Lower leg skin (tissue), 3 donors: ENCODE measurements around the gene MEGF6.

Experiments used
- CTCF ChIP-seq, 3 donors: fragments of 450-650 bp; IDR thresholded peaks; one replicate each; pipeline ENCODE4 v1.5.1; 2016; ENCODE audit warnings: antibody characterized with exemption in 3 of 3, mild to moderate bottlenecking in 3 of 3, moderate library complexity in 2 of 3
- POLR2A ChIP-seq, 2 donors: fragments of 450-650 bp; IDR thresholded peaks; one replicate each; pipeline ENCODE4 v1.6.1; 2016 to 2017; ENCODE audit warnings: antibody characterized with exemption in 2 of 2, mild to moderate bottlenecking in 1 of 2, moderate library complexity in 1 of 2

- no peak for TF ChIP-seq CTCF (IDR thresholded peaks at IDR 0.05)
- TF ChIP-seq POLR2A (IDR thresholded peaks at IDR 0.05), result no peak
Measured at GRCh38 chr1:3520419-3521378, 90.6 kb downstream of the MEGF6 start.
